ENCODE results near the gene ARHGAP36. TPM values are rescaled to one million over a fixed set of nuclear protein-coding genes. Genes with fewer than 3 reads are reported as not detected.

ARHGAP36 gene
- total RNA-seq, 1 experiment from 2014 or later: not detected

DNA sequence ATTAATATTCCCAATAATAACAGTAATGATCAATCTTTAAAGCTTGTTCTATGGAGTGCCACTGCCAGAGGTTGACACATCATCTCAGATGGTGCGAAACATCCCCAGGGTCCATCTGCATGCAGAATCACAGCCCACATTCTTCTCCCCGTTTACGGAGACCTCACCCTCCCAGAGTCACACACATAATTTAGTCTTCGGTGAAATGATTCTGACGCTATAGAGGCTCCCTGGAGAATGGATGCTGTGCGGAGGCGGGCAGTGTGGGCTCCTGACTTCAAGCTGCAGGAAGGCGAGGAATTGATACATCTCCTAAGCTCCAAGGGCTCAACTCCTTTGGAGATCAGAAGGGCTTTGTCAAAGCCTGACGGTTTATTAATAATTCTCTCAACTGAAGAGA lies 11.0 kb upstream of the ARHGAP36 start:
- POLR2A ChIA-PET (ENCODE audit: low non-redundant PET): no interaction called here
- Histone ChIP-seq H3K36me3 (ENCODE audit: insufficient read depth, low read length, poor library complexity, severe bottlenecking) (no peaks in the 10 kb centered on the region), H3K9me3 (ENCODE audit: low read depth, low read length, poor library complexity, severe bottlenecking) (no peaks in the 10 kb centered on the region), H3K27me3 (replicated peaks; ENCODE audit: insufficient read depth, low read depth, low read length, poor library complexity) (peaks cover 17% of the 10 kb centered on the region), H3K4me1 (ENCODE audit: insufficient read depth, low read length, poor library complexity, severe bottlenecking) (no peaks in the 10 kb centered on the region), H3K4me3 (ENCODE audit: low read depth, low read length, poor library complexity, severe bottlenecking) (no peak overlapping the region), H3K27ac (ENCODE audit: low read depth, low read length, poor library complexity, severe bottlenecking) (no peak overlapping the region)
- CTCF ChIA-PET: no interaction called here
- no TSS peak for BruUV-seq (replicated peaks)
- intact Hi-C loops (cut with micrococcal nuclease; ENCODE audit: unreplicated experiment): no loop called here
- TF ChIP-seq, protein P1, sequence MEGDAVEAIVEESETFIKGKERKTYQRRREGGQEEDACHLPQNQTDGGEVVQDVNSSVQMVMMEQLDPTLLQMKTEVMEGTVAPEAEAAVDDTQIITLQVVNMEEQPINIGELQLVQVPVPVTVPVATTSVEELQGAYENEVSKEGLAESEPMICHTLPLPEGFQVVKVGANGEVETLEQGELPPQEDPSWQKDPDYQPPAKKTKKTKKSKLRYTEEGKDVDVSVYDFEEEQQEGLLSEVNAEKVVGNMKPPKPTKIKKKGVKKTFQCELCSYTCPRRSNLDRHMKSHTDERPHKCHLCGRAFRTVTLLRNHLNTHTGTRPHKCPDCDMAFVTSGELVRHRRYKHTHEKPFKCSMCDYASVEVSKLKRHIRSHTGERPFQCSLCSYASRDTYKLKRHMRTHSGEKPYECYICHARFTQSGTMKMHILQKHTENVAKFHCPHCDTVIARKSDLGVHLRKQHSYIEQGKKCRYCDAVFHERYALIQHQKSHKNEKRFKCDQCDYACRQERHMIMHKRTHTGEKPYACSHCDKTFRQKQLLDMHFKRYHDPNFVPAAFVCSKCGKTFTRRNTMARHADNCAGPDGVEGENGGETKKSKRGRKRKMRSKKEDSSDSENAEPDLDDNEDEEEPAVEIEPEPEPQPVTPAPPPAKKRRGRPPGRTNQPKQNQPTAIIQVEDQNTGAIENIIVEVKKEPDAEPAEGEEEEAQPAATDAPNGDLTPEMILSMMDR (conservative IDR thresholded peaks at IDR 0.05; ENCODE audit: low read depth, low read length): no peak
- TF ChIP-seq EZH2 (IDR thresholded peaks at IDR 0.05; ENCODE audit: borderline replicate concordance, low read depth, low read length, poor library complexity, severe bottlenecking): no peak
- DNase-seq (ENCODE audit: low spot score): no peak

DNA sequence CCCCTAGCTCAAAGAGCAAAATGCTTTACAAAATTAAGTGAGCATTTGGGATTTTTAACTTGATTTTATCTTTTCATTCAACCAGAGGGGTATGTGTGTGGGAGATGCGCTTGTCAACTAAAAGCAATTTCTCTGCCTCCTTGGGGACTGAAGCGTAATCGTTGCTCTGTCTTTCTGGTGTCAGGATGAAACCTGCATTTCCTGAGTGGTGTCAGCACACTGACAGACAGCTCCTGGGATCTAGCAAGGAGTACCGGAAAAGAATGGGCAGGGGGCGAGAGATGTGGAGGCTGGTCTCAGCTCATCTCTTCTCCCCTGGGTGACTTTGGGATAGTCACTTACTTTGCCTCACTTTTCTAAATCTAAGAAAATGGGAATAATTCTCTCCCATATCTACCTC lies 5.1 kb upstream of the ARHGAP36 start:
- peaks cover 28% of the 10 kb centered on the region for H3K27me3 ChIP-seq (replicated peaks; ENCODE audit: insufficient read depth, low read depth, low read length, poor library complexity)
- BruUV-seq (replicated peaks): no TSS peak
- no peak for TF ChIP-seq EZH2 (IDR thresholded peaks at IDR 0.05; ENCODE audit: borderline replicate concordance, low read depth, low read length, poor library complexity, severe bottlenecking)
- TF ChIP-seq, protein P1 (conservative IDR thresholded peaks at IDR 0.05; ENCODE audit: low read depth, low read length): no peak
- ChIA-PET CTCF (no interaction called here), POLR2A (ENCODE audit: low non-redundant PET) (no interaction called here)
- no peaks in the 10 kb centered on the region for H3K9me3 ChIP-seq (ENCODE audit: low read depth, low read length, poor library complexity, severe bottlenecking)
- no peak overlapping the region for H3K27ac ChIP-seq (ENCODE audit: low read depth, low read length, poor library complexity, severe bottlenecking)
- DNase-seq (ENCODE audit: low spot score): no peak
- intact Hi-C loops (cut with micrococcal nuclease; ENCODE audit: unreplicated experiment): no loop called here
- no peaks in the 10 kb centered on the region for H3K36me3 ChIP-seq (ENCODE audit: insufficient read depth, low read length, poor library complexity, severe bottlenecking)
- H3K4me3 ChIP-seq (ENCODE audit: low read depth, low read length, poor library complexity, severe bottlenecking): no peak overlapping the region
- no peaks in the 10 kb centered on the region for H3K4me1 ChIP-seq (ENCODE audit: insufficient read depth, low read length, poor library complexity, severe bottlenecking)

DNA sequence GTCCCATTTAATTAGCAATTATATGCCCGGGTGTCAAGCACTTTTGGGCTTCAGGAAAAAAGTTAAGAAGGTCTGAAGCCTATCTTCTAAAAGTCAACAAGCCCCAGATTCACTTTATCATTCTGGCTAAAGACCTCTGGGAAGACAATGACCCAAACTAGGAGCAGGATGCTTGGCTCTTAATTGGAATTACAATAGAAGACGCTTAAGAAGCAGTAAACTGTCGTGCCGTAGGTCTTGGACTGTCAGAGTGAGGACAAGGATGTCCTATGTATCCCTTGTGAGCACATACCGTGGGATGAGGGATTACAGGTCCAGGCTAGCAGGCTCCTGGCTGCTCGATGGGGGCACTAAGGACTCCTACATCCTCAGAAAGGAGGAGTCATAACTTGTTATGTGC lies 3.2 kb upstream of the ARHGAP36 start:
- intact Hi-C loops (cut with micrococcal nuclease; ENCODE audit: unreplicated experiment): no loop called here
- CTCF ChIA-PET: no interaction called here
- Histone ChIP-seq H3K27ac (ENCODE audit: low read depth, low read length, poor library complexity, severe bottlenecking) (no peak overlapping the region), H3K36me3 (ENCODE audit: insufficient read depth, low read length, poor library complexity, severe bottlenecking) (no peaks in the 10 kb centered on the region), H3K9me3 (ENCODE audit: low read depth, low read length, poor library complexity, severe bottlenecking) (no peaks in the 10 kb centered on the region), H3K4me3 (ENCODE audit: low read depth, low read length, poor library complexity, severe bottlenecking) (no peak overlapping the region), H3K27me3 (replicated peaks; ENCODE audit: insufficient read depth, low read depth, low read length, poor library complexity) (peaks cover 27% of the 10 kb centered on the region), H3K4me1 (ENCODE audit: insufficient read depth, low read length, poor library complexity, severe bottlenecking) (no peaks in the 10 kb centered on the region)
- POLR2A ChIA-PET (ENCODE audit: low non-redundant PET): no interaction called here
- no peak for DNase-seq (ENCODE audit: low spot score)
- TF ChIP-seq, protein P1 (conservative IDR thresholded peaks at IDR 0.05; ENCODE audit: low read depth, low read length): no peak
- TF ChIP-seq EZH2 (IDR thresholded peaks at IDR 0.05; ENCODE audit: borderline replicate concordance, low read depth, low read length, poor library complexity, severe bottlenecking): no peak
- no TSS peak for BruUV-seq (replicated peaks)

Measured in A673 (cell line).